ENCODE results near the gene THAP7. TPM values are rescaled to one million over a fixed set of nuclear protein-coding genes. Genes with fewer than 3 reads are reported as not detected.

The THAP7 gene
- total and polyA plus RNA-seq, 9 of the 15 experiments (the other 6 are each of a cell fraction or from before 2014, with no cell fraction given), result 7.9 to 263 (median 84.1) TPM

- TF ChIP-seq ATF1 (CRISPR knock-in tag; IDR thresholded peaks at IDR 0.05), result no peak
- TF ChIP-seq ATF1 (tag; IDR thresholded peaks at IDR 0.05), result peak; percentile 87
- 0 out of 2 replicates have a peak, but pooled peaks have one; percentile 10 for TF ChIP-seq HDAC6 (IDR thresholded peaks at IDR 0.05; ENCODE audit: low read depth, low read length)
- no peak for TF ChIP-seq OTX1 (CRISPR knock-in tag; IDR thresholded peaks at IDR 0.05)
- no peak for TF ChIP-seq ELK1 (CRISPR knock-in tag; IDR thresholded peaks at IDR 0.05)
- TF ChIP-seq PCBP1 (IDR thresholded peaks at IDR 0.05; ENCODE audit: low read depth, low read length, poor library complexity, severe bottlenecking), result peak; percentile 98
- no peak for TF ChIP-seq CHAMP1 (IDR thresholded peaks at IDR 0.05)
- peak; percentile 68; the same call in 1 of the 2 replicates for TF ChIP-seq CEBPZ (IDR thresholded peaks at IDR 0.05; ENCODE audit: borderline replicate concordance, low read depth, low read length)
- TF ChIP-seq SIN3B (IDR thresholded peaks at IDR 0.05; ENCODE audit: low read depth), result no peak
- no peak for TF ChIP-seq MNT (conservative IDR thresholded peaks at IDR 0.05)
- TF ChIP-seq PRDM10 (IDR thresholded peaks at IDR 0.05; ENCODE audit: partially characterized antibody), result no peak
- TF ChIP-seq SAP30 (IDR thresholded peaks at IDR 0.05; ENCODE audit: borderline replicate concordance, insufficient read depth, low read depth, low read length, poor library complexity, severe bottlenecking), result peak; percentile 81
- TF ChIP-seq THAP7 (CRISPR knock-in tag; IDR thresholded peaks at IDR 0.05), result no peak
Measured at GRCh38 chr22:21045585-21046294, 43.8 kb upstream of the THAP7 start, which contains the start of gene LRRC74B (continued).
